B cell (primary cell): ENCODE measurements around the gene HTR3C. TPM values are rescaled to one million over a fixed set of nuclear protein-coding genes. Genes with fewer than 3 reads are reported as not detected.

ENCODE experiments used
- ATAC-seq: fragments of 200-7000 bp; cut with Tn5 transposase; one replicate; pipeline ENCODE4 v1.10.0; 2021; ENCODE audit warnings: low read depth, mild to moderate bottlenecking, moderate number of reproducible peaks, moderate library complexity
- CTCF ChIA-PET: fragments of 350-600 bp; sonication (Branson Sonifier 250); formaldehyde crosslinking; loops from one replicate; lab custom pipeline; 2021; ENCODE audit warnings: antibody characterized with exemption, inconsistent platforms; lab: Charles Lee
- POLR2A ChIA-PET: fragments of 350-600 bp; sonication (Branson Sonifier 250); formaldehyde crosslinking; loops from one replicate; lab custom pipeline; 2021; ENCODE audit warnings: antibody characterized with exemption; lab: Charles Lee
- DNase-seq: peaks from one replicate; pipeline ENCODE4 v3.0.0; 2013
- H2AFZ ChIP-seq: 2 replicates; pipeline ENCODE4 v1.6.1; 2012; ENCODE audit warnings: mild to moderate bottlenecking, low read depth, low read length; ENCODE audit not compliant: insufficient read depth, poor library complexity, severe bottlenecking
- H3K27ac ChIP-seq, 2 donors: 1 replicate in 1 of 2; 2 replicates in 1 of 2; pipeline ENCODE4 v1.5.1; 2012 to 2013; ENCODE audit warnings: low read length in 2 of 2, mild to moderate bottlenecking in 2 of 2, moderate library complexity in 1 of 2
- H3K27me3 ChIP-seq, 4 experiments: fragments of 200-600 bp in 1 of 4; sonication (generic) in 1 of 4; replicated peaks in 1 of 4; 1 replicate in 2 of 4; 2 replicates in 2 of 4; pipeline versions ENCODE4 v1.6.1 to v1.7.0; 2013 to 2016; ENCODE audit warnings: low read length in 3 of 4, mild to moderate bottlenecking in 2 of 4, mixed read lengths in 1 of 4, moderate library complexity in 1 of 4; ENCODE audit not compliant: insufficient read depth in 4 of 4, control insufficient read depth in 3 of 4; ENCODE audit errors: control extremely low read depth in 1 of 4
- H3K36me3 ChIP-seq, 2 experiments: replicated peaks in 1 of 2; 1 replicate in 1 of 2; 2 replicates in 1 of 2; pipeline versions ENCODE4 v1.6.1 to v1.7.1; 2013; ENCODE audit warnings: low read length in 1 of 2; ENCODE audit not compliant: insufficient read depth in 2 of 2, control insufficient read depth in 1 of 2; ENCODE audit errors: control extremely low read depth in 1 of 2, extremely low read depth in 1 of 2
- H3K4me1 ChIP-seq, 2 donors: fragments of 200-600 bp in 1 of 2; sonication (generic) in 1 of 2; 1 replicate in 1 of 2; 2 replicates in 1 of 2; pipeline versions ENCODE4 v1.5.1 to v1.6.1; 2013 to 2017; ENCODE audit warnings: low read length in 2 of 2; ENCODE audit not compliant: control insufficient read depth in 2 of 2, insufficient read depth in 2 of 2
- H3K4me2 ChIP-seq: replicated peaks from 2 replicates; pipeline ENCODE3; 2012; ENCODE audit warnings: mild to moderate bottlenecking, low read depth, low read length; ENCODE audit not compliant: poor library complexity, severe bottlenecking
- H3K4me3 ChIP-seq, 5 experiments: fragments of 200-600 bp in 1 of 5; sonication (generic) in 1 of 5; 1 replicate in 3 of 5; 2 replicates in 2 of 5; pipeline versions ENCODE4 v1.5.1 to v1.7.0; 2011 to 2016; ENCODE audit warnings: low read length in 4 of 5, mild to moderate bottlenecking in 4 of 5, low read depth in 2 of 5, control low read depth in 1 of 5, moderate library complexity in 1 of 5; ENCODE audit not compliant: insufficient read depth in 1 of 5; ENCODE audit errors: control extremely low read depth in 1 of 5, extremely low read depth in 1 of 5
- H3K79me2 ChIP-seq: fragments of 200-600 bp; sonication (generic); one replicate; pipeline ENCODE4 v1.6.0; 2016; ENCODE audit warnings: low read length; ENCODE audit not compliant: control insufficient read depth, insufficient read depth
- H3K9ac ChIP-seq: fragments of 200-600 bp; sonication (generic); 2 replicates; pipeline ENCODE4 v1.6.1; 2017; ENCODE audit warnings: mild to moderate bottlenecking, low read length, moderate library complexity
- H3K9me3 ChIP-seq, 3 donors: one replicate each; pipeline versions ENCODE4 v1.6.1 to v1.7.1; 2013; ENCODE audit warnings: low read length in 2 of 3; ENCODE audit not compliant: control insufficient read depth in 2 of 3, insufficient read depth in 1 of 3; ENCODE audit errors: control extremely low read depth in 1 of 3
- H4K20me1 ChIP-seq: 2 replicates; pipeline ENCODE4 v1.6.0; 2012; ENCODE audit warnings: mild to moderate bottlenecking, low read length; ENCODE audit not compliant: insufficient read depth, control insufficient read depth, poor library complexity, severe bottlenecking
- H3K27ac Mint-ChIP-seq: one replicate; pipeline ENCODE4 v1.8.0; 2021; ENCODE audit warnings: mixed read lengths
- H3K27me3 Mint-ChIP-seq: one replicate; pipeline ENCODE4 v1.8.0; 2021; ENCODE audit warnings: mixed read lengths
- H3K4me1 Mint-ChIP-seq: one replicate; pipeline ENCODE4 v1.8.0; 2021; ENCODE audit warnings: mixed read lengths
- H3K4me3 Mint-ChIP-seq: one replicate; pipeline ENCODE4 v1.8.0; 2021; ENCODE audit warnings: mixed read lengths
- H3K9me3 Mint-ChIP-seq: one replicate; pipeline ENCODE4 v1.8.0; 2022; ENCODE audit warnings: mixed read lengths; ENCODE audit not compliant: insufficient read depth
- CTCF ChIP-seq: fragments of 200-600 bp; IDR thresholded peaks from one replicate; pipeline ENCODE4 v1.8.0; 2022; ENCODE audit warnings: antibody characterized with exemption, mild to moderate bottlenecking
- EZH2 ChIP-seq: IDR thresholded peaks from 2 replicates; pipeline ENCODE4 v1.6.1; 2012; ENCODE audit warnings: borderline replicate concordance, low read depth, mild to moderate bottlenecking, moderate library complexity, low read length; ENCODE audit not compliant: insufficient read depth, poor library complexity, severe bottlenecking
- WGBS: methylation state at CpG from one replicate; pipeline ENCODE4 v1.1.5; 2013; ENCODE audit warnings: missing lambda C conversion rate; ENCODE audit not compliant: insufficient coverage; 5-methylcytosine and 5-hydroxymethylcytosine counted together
- intact Hi-C: fragments of 100-400 bp; cut with micrococcal nuclease; formaldehyde crosslinking; loops from one replicate; pipeline ENCODE4 v1.10.0; 2022
- polyA plus RNA-seq: library from polyadenylated mRNA; depleted of rRNA; stranded (reverse); fragments of >200 nt; gene quantifications from 2 replicates; pipeline ENCODE4 v1.2.3, GENCODE V29; 2012
- total RNA-seq, 2 donors: library from RNA; stranded (reverse); fragments of 120-200 nt in 1 of 2; gene quantifications; 1 replicate in 1 of 2; 2 replicates in 1 of 2; pipeline versions ENCODE4 v1.2.3 to v1.2.4, GENCODE V29; 2013 to 2022

Gene HTR3C
- total and polyA plus RNA-seq, 2 donors (not counting 1 experiment from before 2014, with no cell fraction given), result not detected

DNA sequence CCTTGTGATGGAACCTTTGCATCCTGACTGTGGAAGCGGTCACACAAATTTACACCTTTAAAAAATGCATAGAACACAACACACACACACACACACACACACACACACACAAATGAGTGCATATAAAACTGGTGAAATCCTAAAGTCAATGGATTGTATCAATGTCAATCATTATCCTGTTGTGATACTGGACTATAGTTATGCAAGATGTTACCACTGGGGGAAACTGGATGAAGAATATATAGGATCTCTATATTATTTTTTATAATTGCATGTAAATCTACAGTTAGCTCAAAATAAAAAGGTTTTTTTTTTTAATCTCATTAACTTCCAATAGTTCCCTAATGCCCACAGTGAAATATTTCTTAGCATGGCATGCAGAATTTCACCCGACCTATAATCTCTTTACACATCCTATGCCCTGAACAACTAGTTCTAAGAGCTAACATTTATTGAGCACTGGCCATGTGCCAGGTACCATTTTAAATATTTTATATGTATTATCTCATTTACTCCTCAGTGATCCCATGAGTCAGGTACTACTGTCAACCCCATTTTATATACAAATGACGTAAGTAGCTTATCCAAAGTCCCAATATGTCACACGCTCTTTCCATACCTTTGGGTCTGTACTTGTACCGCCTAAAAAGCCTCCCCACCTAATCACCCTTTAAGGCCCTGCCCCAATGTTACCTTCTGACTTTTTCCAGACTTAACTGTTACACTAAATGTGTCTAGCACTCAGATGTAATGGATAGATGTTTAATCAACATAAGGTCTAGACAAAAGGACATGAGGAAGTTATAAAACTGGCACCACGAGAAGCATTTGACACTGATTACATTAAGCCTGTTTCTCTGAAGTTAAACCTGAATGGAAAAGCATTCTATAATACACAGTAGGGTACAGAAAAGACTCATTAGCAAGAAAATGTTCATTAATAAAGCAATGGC is 40.6 kb upstream of the HTR3C start:
- POLR2A ChIA-PET, result no interaction called here
- Histone ChIP-seq H3K27me3 (no peaks in the 10 kb centered on the region), H3K4me3 (no peak overlapping the region), H4K20me1 (no peaks in the 10 kb centered on the region), H2AFZ (no peak overlapping the region), H3K9me3 (no peaks in the 10 kb centered on the region), H3K36me3 (no peaks in the 10 kb centered on the region), H3K27ac (no peak overlapping the region), H3K4me1 (peaks cover 20 to 22% of the 10 kb centered on the region in 2 donors), H3K9ac (no peak overlapping the region), H3K79me2 (peaks cover 6% of the 10 kb centered on the region), H3K4me2 (no peak overlapping the region)
- intact Hi-C loops, result no loop called here
- no peaks in the 10 kb centered on the region for H3K9me3 Mint-ChIP-seq
- CTCF ChIA-PET, result interaction anchor here (1.3 kb wide), 1 partner anchor 117 kb away, joined by 4 read pairs; no protein-coding TSS in a partner anchor
- TF ChIP-seq CTCF (no peak), EZH2 (no peak)
- ATAC-seq (no peak), DNase-seq (no peak)
- no peak overlapping the region for H3K4me3 Mint-ChIP-seq
- H3K27ac Mint-ChIP-seq, result no peak overlapping the region
- H3K27me3 Mint-ChIP-seq, result no peaks in the 10 kb centered on the region
- peaks cover 30% of the 10 kb centered on the region for H3K4me1 Mint-ChIP-seq
- no CpG with 5 or more reads among the region's 6 CpGs for WGBS
